NCI-H2107 (cell line): ENCODE data around the gene CYP17A1.
"Not testable (repeated sequence)": the region's sequence is repeated elsewhere in the genome, so short reads cannot be mapped to it uniquely, and the experiment has no call there.

ENCODE experiments used
- DNase-seq: peaks from one replicate; lab custom pipeline; 2025; lab: John Stamatoyannopoulos, UW

Gene CYP17A1, protein sequence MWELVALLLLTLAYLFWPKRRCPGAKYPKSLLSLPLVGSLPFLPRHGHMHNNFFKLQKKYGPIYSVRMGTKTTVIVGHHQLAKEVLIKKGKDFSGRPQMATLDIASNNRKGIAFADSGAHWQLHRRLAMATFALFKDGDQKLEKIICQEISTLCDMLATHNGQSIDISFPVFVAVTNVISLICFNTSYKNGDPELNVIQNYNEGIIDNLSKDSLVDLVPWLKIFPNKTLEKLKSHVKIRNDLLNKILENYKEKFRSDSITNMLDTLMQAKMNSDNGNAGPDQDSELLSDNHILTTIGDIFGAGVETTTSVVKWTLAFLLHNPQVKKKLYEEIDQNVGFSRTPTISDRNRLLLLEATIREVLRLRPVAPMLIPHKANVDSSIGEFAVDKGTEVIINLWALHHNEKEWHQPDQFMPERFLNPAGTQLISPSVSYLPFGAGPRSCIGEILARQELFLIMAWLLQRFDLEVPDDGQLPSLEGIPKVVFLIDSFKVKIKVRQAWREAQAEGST

DNA sequence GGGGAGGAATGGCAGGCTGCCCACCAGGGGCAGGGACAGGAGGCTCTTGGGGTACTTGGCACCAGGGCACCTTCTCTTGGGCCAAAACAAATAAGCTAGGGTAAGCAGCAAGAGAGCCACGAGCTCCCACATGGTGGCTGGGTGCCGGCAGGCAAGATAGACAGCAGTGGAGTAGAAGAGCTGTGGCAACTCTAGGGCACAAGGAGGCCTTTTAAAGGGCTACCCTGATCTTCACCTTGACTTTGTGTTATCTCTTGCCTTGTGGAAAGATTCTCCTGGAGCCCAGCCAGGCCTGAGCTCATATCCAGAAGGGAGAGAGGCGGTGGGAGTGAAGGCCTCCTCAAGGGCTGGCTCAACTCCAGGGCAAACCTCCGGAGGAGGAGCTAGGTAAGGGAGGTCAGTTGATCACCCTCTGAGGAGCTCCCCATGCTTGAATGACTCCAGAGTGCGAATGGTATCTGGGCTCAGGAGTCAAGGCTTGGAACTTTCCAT, at the start of gene CYP17A1:
CYP17A1 (minus strand) TSS at position 184 of the 492 bp plus-strand sequence; CDS start at position 132, 52 bp downstream.
- no peak for DNase-seq

DNA sequence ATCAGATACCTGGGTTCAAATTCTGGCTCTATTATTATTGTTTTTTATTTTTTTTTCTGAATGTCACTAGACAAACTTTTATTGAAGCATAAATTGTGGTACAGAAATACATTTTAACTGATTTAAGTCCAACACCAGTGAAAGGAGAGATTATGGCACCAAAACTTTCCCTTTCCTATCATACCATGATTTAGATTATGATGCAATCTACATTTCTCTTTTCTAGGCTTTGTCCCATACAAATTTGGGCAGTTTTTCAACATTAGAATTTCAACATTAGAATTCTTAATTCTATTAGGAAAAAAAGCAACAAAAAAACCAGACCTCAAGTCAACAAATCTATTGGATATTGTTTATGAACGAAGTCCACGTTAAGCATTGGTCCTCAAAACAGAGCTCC, 43.0 kb upstream of the CYP17A1 start:
- no peak for DNase-seq

DNA sequence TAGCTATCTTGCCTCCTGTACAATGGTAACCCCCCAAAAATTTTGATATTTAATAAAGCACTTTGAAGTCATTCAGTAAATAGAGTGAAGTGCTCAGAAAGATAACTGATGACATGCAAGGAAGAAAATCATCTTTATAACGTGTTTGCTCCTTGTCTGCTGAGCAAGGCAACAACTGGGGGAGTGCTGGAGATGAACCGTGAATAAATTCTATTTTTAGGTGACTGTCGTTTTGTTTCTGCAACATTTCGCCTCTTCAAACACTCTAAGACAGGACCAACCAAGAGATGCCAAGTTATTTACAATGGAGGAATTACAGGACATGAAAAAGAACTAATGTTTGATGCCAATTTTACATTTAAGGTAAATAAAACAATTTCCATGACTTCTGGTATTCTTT, 41.4 kb upstream of the CYP17A1 start:
- DNase-seq, result no peak

DNA sequence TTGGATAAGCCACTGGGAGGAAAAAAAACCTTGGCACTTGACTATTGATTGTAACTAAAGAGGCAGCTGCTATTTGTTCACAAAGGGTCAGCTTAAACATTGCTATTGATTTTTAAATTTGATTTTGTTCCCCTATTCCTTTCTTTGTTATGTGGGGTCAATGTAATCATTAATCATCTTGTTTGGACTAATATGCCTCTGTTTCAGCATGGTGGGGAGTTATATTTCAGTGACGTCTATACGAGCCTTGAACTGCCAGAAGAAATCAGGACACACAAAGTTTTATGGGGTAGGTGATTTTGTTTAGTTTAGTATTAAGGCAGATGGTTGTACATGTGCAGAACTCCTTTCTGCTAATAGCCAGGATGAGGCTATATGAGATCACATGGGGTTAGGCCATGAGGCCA, 39.5 kb upstream of the CYP17A1 start:
- DNase-seq, result no peak

DNA sequence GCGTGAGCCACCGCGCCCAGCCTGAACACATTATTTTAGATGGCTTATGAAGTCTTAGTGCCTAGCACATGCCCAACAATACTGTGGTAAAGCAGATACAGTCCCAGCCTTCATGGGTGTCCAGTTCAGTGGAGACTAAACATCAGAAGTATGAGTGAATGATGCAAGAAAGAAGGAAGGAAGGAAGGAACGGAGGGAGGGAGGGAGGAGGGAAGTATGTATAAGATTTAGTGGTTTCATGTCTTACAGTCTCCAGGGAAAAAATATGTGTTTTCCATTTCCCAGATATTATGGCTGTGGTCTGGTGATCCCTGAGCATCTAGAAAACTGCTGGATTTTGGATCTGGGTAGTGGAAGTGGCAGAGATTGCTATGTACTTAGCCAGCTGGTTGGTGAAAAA, 35.0 kb upstream of the CYP17A1 start:
- DNase-seq, result no peak

DNA sequence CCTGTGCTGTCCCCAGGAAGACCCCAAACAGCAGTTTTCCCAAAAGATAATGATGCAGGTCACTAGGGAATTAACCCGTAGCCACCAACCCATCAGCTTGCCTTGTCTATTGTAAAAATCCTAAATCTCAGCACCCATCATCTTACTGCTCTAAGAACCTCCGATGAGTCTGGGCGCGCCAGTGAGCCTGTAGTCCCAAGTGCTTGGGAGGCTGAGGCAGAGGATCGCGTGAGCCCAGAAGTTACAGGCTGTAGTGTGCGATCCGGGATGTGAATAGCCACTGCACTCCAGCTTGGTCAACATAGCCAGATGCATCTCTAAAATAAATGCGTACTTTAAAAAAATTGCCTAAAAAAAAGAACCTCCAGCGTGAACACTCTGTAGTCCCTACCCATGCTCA, 33.0 kb upstream of the CYP17A1 start:
- no peak for DNase-seq

DNA sequence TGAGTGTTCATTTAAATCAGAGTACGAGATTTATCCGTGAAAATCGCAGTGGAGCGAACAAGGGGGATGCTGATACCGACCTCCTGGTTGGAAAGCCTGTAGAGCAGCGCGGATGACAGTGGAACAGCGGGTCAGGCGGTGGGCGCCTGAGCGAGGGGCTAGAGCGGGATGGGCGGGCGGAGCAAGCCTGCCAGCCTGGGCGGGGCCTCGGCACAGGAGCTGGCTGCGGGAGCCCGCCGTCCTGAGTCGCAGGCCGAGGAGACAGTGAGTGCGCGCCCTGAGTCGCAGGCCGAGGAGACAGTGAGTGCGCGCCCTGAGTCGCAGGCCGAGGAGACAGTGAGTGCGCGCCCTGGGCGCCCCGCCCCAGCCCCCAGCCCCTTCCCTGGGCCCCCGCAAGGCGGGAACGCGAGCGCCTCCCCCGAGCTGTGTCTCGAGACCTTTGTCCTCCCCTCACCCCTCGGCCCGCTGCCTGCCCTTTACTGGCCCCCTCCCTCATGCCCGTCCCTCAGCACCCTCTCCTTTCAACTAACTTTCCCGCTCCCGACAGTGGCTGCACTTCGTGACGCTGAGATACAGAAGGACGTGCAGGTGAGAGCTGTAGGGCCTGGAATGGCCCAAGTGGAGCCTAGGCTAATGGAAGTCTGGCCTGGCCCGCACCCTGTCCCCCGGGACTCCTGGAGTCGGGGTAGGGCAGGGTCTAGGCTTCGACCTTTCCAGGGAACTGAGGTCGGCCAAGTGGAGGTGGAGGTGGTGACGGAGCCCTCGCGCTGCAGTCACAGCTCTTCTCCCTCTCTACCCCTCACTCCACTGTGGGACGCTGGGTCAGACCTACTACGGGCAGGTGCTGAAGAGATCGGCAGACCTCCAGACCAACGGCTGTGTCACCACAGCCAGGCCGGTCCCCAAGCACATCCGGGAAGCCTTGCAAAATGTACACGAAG, 32.3 kb upstream of the CYP17A1 start, which contains the start of gene AS3MT:
AS3MT (plus strand) TSS at position 213 of the 941 bp plus-strand sequence; CDS start at position 336, 123 bp downstream.
- no peak for DNase-seq

DNA sequence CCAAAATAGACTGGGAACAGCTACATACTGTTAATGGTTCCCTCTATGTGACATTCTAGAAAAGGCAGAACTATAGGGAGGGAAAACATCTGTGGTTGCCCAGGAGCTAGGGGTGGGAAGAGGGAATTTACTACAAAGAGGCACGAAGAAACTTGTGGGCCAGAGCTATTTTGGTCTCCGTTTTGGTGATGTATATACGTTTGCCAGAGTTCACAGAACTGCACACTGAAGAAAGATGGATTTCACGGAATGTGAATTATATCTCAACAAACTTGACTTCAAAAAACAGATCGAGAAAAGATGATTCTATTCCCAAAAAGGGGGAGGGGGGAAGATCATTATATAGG, 31.7 kb upstream of the CYP17A1 start:
- DNase-seq, result no peak

DNA sequence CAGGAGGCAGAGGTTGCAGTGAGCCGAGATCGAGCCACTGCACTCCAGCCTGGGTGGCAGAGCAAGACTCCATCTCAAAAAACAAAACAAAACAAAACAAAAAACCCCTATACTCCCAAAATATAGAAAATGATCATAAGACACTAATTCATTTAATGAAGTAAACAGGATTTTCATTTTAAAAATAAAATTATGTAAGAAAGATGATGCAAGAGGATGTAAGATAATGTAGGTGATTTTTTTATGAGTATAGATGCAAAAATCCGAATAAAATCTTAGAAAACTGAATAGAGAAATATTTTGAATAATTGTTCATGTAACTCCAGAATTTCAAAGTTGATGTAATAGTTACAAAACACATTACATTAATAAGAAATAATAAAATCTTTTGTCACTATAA, 28.4 kb upstream of the CYP17A1 start:
- no peak for DNase-seq

DNA sequence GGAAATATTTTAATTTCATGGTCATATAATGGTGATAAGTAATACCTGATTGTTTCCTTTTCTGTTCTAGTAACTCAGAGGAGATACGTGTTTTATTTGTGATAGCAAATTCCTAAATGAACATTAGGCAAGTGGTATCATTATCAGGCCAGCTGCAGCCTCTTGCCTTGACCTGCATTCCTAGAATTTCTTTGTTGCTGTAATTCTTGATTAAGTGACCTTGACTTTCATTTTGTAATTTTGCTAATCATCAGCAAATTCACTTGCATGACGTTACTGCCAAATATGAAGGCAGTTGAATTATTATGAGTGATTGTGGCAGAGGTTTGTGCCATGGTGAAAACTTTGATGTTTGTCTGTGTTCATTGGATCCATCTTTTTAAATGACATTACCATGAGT, 26.4 kb upstream of the CYP17A1 start:
- no peak for DNase-seq

DNA sequence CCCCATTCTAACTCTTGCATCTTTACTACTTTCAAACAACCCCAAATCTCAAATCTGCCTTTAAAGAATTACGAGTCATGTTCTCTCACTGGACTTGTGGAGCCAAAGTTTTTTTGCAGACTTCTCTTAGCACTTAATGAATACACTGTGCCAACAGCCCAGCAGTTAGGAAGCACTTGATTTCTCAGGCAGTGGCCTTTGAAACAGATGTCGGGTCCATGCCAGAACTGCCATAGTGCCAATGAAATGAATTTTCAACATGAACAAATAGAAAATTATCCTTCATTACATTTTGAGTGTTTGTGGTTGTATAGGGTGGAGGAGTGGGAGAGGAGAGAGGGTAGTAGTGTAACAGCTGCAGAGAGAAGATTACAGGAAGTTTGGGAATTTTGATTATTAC, 22.7 kb upstream of the CYP17A1 start:
- no peak for DNase-seq

DNA sequence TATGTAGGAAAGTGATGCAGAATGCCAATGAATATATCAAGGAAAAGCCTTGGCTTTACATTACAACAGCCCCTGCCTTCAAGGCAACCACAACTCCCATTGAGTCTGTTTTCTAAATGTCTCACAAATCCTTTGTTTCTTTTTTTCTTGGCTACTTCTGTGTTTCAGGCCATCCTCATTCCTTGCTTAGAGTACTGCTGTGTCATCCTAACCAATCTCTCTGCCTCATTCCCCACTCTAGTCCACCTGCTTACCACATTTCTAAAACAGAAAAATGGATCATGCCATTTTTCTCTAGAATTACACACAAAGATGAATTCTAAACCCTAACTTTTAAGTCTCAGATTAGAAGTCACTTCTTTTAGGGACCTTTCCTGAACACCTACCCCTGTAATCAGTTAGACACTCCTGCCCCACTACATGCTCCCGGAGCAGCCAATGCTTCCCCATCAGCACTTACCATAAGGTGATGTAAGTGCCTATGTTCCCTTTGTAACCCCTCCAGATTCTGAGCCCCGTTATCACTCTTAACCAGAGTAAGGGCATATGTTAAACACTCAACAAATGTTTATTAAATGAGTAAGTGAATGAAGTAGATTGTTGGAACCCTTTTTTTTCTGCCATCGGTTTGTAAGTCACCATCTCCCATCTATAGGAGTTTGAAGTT, 19.7 kb upstream of the CYP17A1 start:
- DNase-seq, result no peak

DNA sequence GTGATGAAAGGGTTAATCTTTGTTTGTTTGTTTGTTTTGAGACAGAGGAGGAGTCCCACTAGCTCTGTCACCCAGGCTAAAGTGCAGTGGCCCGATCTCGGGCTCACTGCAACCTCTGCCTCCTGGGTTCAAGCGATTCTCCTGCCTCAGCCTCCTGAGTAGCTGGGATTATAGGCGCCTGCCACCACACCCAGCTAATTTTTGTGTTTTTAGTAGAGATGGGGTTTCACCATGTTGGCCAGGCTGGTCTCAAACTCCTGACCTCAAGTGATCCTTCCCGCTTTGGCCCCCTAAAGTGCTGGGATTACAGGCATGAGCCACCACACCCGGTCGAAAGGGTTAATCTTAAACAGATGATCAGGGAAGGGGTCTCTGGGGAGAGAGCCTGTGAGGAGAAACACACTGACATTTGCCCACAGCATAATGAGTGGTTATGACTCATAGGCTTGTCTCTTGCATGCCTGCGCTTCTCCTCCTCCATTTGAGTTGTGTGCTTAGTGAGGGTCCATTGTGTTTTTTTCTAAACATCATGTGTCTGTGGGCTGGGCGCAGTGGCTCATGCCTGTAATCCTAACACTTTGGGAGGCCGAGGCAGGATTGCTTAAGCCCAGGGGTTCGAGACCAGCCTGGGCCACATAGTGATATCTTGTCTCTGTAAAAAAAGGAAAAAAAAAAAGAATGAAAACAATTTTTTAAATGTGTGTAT, 18.7 kb upstream of the CYP17A1 start:
- not testable (repeated sequence) for DNase-seq

DNA sequence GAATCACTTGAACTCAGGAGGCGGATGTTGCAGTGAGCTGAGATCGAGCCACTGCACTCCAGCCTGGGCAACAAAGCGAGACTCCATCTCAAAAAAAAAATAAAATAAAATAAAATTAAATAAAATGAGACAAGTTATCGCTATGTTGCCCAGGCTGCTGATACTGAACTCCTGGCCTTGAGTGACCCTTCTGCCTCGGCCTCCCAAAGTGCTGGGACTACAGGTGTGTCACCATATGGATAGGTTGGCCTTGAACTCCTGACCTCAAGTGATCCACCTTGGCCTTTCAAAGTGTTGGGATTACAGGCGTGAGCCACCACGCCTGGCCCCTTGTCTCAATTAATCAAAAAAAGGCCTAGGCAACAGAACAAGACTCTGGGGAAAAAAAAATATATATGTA, 16.0 kb upstream of the CYP17A1 start:
- DNase-seq, result not testable (repeated sequence)

DNA sequence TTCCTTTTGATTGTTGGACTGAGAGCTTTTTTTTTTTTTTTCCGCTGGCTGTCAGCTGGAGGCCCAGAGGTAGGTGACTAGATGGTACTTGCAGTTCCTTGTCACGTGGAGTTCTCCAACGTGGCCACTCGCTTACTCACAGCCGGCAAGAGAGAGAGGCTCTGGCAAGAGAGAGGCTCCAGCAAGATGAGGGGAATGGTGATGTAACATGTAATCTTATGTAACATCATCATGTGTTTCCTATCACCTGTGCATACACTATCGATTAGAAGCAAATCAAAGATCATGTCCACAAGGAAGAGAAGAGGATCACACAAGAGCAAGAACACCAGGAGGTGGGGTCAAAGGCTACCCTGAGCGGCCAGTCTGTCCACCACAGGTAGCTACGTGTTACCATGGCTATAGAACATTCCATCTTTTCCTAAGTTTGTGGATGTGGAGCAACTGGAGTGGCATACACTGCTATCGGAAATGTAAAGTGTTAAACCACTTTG, 12.9 kb upstream of the CYP17A1 start:
- no peak for DNase-seq

DNA sequence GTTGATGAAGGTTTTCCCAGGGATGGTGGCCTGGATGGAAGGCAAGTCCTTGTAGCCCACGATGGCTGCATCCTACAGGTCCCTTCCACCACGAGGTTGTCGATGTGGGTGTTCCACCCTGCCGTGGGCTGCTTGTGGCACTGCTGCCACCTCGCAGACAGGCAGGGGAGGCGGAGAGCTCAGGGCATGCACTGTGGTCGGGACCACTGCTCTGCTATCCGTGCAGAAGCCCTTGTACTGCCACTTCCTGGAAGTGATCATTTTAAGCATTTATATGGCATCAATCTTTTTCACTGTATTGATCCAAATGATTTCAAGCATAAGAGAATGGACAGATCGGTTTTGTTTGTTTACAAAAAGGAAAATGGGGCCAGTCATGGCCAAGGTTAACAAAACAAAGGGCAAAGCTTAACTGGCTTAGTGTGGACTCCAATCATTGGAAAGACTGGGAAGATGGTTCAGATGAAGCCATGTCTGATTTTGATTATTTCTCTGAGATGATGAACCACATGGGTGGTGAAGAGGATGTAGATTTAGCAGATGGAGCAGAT, 8.2 kb upstream of the CYP17A1 start:
- no peak for DNase-seq

DNA sequence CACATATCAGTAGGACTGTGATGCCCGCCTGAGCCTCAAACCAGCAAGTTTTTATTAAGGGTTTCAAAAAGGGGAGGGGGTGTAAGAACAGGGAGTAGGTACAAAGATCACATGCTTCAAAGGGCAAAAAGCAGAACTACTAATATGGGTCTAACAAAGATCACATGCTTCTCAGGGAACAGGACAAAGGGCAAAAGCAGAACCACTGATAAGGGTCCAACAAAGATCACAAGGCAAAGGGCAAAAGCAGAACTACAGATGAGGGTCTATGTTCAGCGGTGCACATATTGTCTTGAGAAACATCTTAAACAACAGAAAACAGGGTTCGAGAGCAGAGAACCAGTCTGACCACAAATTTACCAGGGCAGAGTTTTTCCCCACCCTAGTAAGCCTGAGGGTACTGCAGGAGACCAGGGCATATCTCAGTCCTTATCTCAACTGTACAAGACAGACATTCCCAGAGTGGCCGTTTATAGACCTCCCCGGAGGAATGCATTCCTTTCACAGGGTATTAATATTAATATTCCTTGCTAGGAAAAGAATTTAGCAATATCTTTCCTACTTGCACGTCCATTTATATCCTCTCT, 7.1 kb upstream of the CYP17A1 start:
- DNase-seq, result not testable (repeated sequence)

DNA sequence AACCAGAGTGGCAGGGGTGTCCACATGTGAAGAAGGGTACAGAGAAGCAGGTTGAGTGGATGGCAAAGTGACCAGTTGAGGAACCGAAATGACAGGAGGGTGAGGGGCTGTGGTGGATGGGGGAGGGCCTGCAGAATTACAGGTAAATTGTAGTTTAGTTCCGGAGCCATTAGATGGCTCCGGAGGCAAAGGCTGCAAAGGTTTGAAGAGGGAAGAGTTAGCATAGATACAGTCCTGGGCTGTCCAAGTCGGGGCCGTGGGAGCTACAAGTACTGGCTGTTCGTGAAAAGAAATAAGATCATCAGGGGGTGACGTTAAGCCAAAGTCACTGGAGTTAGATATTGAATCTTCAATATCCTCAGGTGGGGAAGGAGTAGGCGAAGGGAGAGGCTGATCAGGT, 5.9 kb upstream of the CYP17A1 start:
- not testable (repeated sequence) for DNase-seq

DNA sequence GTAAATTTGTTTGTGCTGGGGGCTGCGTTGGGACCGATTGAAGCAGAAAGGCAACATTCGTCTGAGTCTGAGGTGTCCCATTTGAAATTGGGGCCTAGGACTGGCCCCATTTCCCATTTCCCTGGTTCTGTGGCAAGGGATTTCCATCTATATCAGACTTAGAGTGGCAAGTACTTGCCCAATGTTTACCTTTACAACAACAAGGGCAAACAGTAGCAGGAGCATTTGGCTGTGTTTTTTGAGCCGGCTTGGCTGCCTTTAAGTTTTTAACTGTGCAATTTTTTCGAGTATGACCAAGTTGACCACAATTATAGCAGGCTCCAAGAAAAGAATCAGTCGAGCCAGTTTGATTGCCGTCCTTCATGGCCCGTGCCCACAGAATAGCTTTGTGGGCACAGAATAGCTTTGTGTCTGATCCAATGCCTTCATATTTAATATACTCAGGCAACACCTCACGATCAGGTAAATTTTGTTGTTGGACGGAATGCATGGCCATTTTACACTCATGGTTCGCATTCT, 4.7 kb upstream of the CYP17A1 start:
- no peak for DNase-seq

DNA sequence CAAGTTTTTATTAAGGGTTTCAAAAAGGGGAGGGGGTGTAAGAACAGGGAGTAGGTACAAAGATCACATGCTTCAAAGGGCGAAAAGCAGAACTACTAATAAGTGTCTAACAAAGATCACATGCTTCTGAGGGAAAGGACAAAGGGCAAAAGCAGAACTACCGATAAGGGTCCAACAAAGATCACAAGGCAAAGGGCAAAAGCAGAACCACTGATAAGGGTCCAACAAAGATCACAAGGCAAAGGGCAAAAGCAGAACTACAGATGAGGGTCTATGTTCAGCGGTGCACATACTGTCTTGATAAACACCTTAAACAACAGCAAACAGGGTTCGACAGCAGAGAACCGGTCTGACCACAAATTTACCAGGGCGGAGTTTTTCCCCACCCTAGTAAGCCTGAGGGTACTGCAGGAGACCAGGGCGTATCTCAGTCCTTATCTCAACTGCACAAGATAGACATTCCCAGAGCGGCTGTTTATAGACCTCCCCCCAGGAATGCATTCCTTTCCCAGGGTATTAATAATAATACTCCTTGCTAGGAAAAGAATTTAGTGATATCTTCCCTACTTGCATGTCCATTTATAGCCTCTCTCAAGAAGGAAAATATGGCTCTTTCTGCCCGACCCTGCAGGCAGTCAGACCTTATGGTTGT, 1.2 kb upstream of the CYP17A1 start:
- DNase-seq, result not testable (repeated sequence)
